K562 (cell line): ENCODE data around the gene STT3A. TPM values are rescaled to one million over a fixed set of nuclear protein-coding genes. Genes with fewer than 3 reads are reported as not detected.

Source experiments
- CTCFL ChIP-seq: IDR thresholded peaks from 2 replicates; pipeline ENCODE4 v1.6.1; 2011; ENCODE audit warnings: borderline replicate concordance, low read depth, mild to moderate bottlenecking, moderate library complexity, low read length; ENCODE audit not compliant: insufficient read depth, poor library complexity, severe bottlenecking
- DIDO1 ChIP-seq: fragments of 450-650 bp; IDR thresholded peaks from 2 replicates; pipeline ENCODE4 v1.6.1; 2016; ENCODE audit warnings: low read depth, missing biosample characterization, missing genetic modification characterization
- GTF3C2 ChIP-seq: IDR thresholded peaks from 3 replicates; pipeline ENCODE4 v1.6.1; 2011; ENCODE audit warnings: borderline replicate concordance, mild to moderate bottlenecking, moderate library complexity; ENCODE audit not compliant: insufficient read length; ENCODE audit errors: extremely low read depth
- MNT ChIP-seq, 2 experiments: fragments of 450-650 bp; conservative IDR thresholded peaks; 2 replicates each; pipeline ENCODE4 v1.6.1; 2017; ENCODE audit warnings: mild to moderate bottlenecking in 2 of 2, moderate library complexity in 2 of 2
- ZNF174 ChIP-seq: fragments of 250-450 bp; sonication (Bioruptor Pico); IDR thresholded peaks from 2 replicates; pipeline ENCODE4 v1.4.0; 2020; ENCODE audit warnings: mild to moderate bottlenecking
- ZNF511 ChIP-seq: sonication (generic); formaldehyde crosslinking; IDR thresholded peaks from 2 replicates; pipeline ENCODE4 v1.8.0; 2022; ENCODE audit warnings: mild to moderate bottlenecking, missing genetic modification reagents
- polyA plus RNA-seq, 8 experiments: library from polyadenylated mRNA; depleted of rRNA in 4 of 8; stranded (reverse) in 5 of 8; unstranded in 3 of 8; fragments of >200 nt; fragmentation: Nextera tagmentation in 2 of 8; fragmentation: Illumina TruSeq in 1 of 8; extraction: Ambion mirVana in 2 of 8; extraction: Trizol in 1 of 8; gene quantifications; 2 replicates each; pipeline versions ENCODE4 v1.2.1 to v1.2.3, GENCODE V29; 2011 to 2014; ENCODE audit warnings: inconsistent platforms in 1 of 8, missing spikeins in 1 of 8
- total RNA-seq, 7 experiments: library from RNA; depleted of rRNA in 6 of 7; stranded (reverse); fragments of >200 nt in 6 of 7; fragmentation: Illumina TruSeq in 2 of 7; extraction: Trizol in 2 of 7; gene quantifications; 2 replicates each; pipeline versions ENCODE4 v1.2.1 to v1.2.3, GENCODE V29; 2011 to 2021; ENCODE audit warnings: low replicate concordance in 1 of 7

STT3A gene
- total and polyA plus RNA-seq, 9 of the 15 experiments (the other 6 are each of a cell fraction or from before 2014, with no cell fraction given) = 70.7 to 330 (median 192) TPM

GRCh38 chr11:125568970-125569914, 23.4 kb upstream of the STT3A start, which contains the start of gene EI24 (continued):
- TF ChIP-seq MNT (conservative IDR thresholded peaks at IDR 0.05) (peak in 1 of 2 experiments; percentile 78; a peak in 3 of 4 replicates), ZNF511 (CRISPR knock-in tag) (peak; percentile 65; the same call in 1 of the 2 replicates), DIDO1 (tag) (no peak), GTF3C2 (no peak), ZNF174 (CRISPR knock-in tag) (no peak), CTCFL (peak; percentile 89)
